HEK293 (cell line): Measurements from ENCODE around the gene KY.

Experiments
- CTCF ChIA-PET: fragments of 350-600 bp; formaldehyde crosslinking; extraction: SDS; loops from one replicate; lab custom pipeline; 2021; ENCODE audit warnings: antibody characterized with exemption; lab: Yijun Ruan, JAX
- POLR2A ChIA-PET: fragments of 300-600 bp; formaldehyde crosslinking; extraction: SDS; loops from one replicate; lab custom pipeline; 2020; ENCODE audit warnings: antibody characterized with exemption, inconsistent platforms; lab: Yijun Ruan, JAX
- H3K27ac ChIP-seq: fragments of 200-500 bp; sonication (Bioruptor generic); 2 replicates; pipeline ENCODE4 v1.5.1; 2014; ENCODE audit warnings: low read depth, low read length, control low read depth, inconsistent platforms; ENCODE audit errors: extremely low read depth
- H3K36me3 ChIP-seq, 2 experiments: fragments of 200-500 bp in 1 of 2; sonication (Bioruptor generic) in 1 of 2; 1 replicate in 1 of 2; 2 replicates in 1 of 2; pipeline ENCODE4 v1.5.1; 2014 to 2017; ENCODE audit warnings: inconsistent platforms in 2 of 2, low read length in 2 of 2; ENCODE audit not compliant: control insufficient read depth in 2 of 2, insufficient read depth in 1 of 2
- H3K4me1 ChIP-seq: fragments of 200-500 bp; sonication (Bioruptor generic); 2 replicates; pipeline ENCODE4 v1.5.1; 2014; ENCODE audit warnings: mild to moderate bottlenecking, low read length, inconsistent platforms; ENCODE audit not compliant: control insufficient read depth, insufficient read depth
- H3K4me3 ChIP-seq: 2 replicates; pipeline ENCODE4 v1.5.1; 2011; ENCODE audit warnings: low read depth, mild to moderate bottlenecking, control low read depth, low read length, moderate library complexity
- H3K9me3 ChIP-seq: fragments of 200-500 bp; sonication (Bioruptor generic); 2 replicates; pipeline ENCODE4 v1.5.1; 2014; ENCODE audit warnings: low read depth, low read length, inconsistent platforms; ENCODE audit not compliant: control insufficient read depth, insufficient read depth
- HOXA7 ChIP-seq: sonication (generic); formaldehyde crosslinking; IDR thresholded peaks from 2 replicates; pipeline ENCODE4 v1.8.1; 2022; ENCODE audit warnings: missing genetic modification reagents, borderline replicate concordance
- TRIM28 ChIP-seq: IDR thresholded peaks from 2 replicates; pipeline ENCODE4 v1.6.1; 2011; ENCODE audit warnings: low read length, control low read depth, borderline replicate concordance
- ZIC2 ChIP-seq: fragments of 450-650 bp; formaldehyde crosslinking; IDR thresholded peaks from 2 replicates; pipeline ENCODE4 v1.5.1; 2016; ENCODE audit warnings: missing biosample characterization, missing genetic modification characterization
- ZNF133 ChIP-seq: fragments of 450-650 bp; formaldehyde crosslinking; IDR thresholded peaks from 2 replicates; pipeline ENCODE4 v1.5.1; 2016; ENCODE audit warnings: missing biosample characterization, missing genetic modification characterization
- ZNF248 ChIP-seq: fragments of 450-650 bp; formaldehyde crosslinking; IDR thresholded peaks from 2 replicates; pipeline ENCODE4 v1.5.1; 2017; ENCODE audit warnings: missing biosample characterization, missing genetic modification characterization
- ZNF555 ChIP-seq: fragments of 450-650 bp; formaldehyde crosslinking; conservative IDR thresholded peaks from 2 replicates; pipeline ENCODE4 v1.5.1; 2017; ENCODE audit warnings: missing biosample characterization, mild to moderate bottlenecking, missing genetic modification characterization, inconsistent platforms
- ZNF558 ChIP-seq: fragments of 450-650 bp; formaldehyde crosslinking; IDR thresholded peaks from 2 replicates; pipeline ENCODE4 v1.5.1; 2016; ENCODE audit warnings: missing biosample characterization, missing genetic modification characterization
- ZNF561 ChIP-seq: fragments of 450-650 bp; IDR thresholded peaks from 2 replicates; pipeline ENCODE4 v1.5.1; 2018; ENCODE audit warnings: missing biosample characterization, missing genetic modification characterization, borderline replicate concordance
- ZNF585B ChIP-seq: fragments of 450-650 bp; formaldehyde crosslinking; IDR thresholded peaks from 2 replicates; pipeline ENCODE4 v1.5.1; 2016; ENCODE audit warnings: missing biosample characterization, missing genetic modification characterization
- ZNF658 ChIP-seq: fragments of 450-650 bp; formaldehyde crosslinking; IDR thresholded peaks from 2 replicates; pipeline ENCODE4; 2016; ENCODE audit warnings: missing biosample characterization, missing genetic modification characterization
- ZNF777 ChIP-seq: fragments of 450-650 bp; formaldehyde crosslinking; IDR thresholded peaks from 2 replicates; pipeline ENCODE4 v1.5.1; 2017; ENCODE audit warnings: missing biosample characterization, missing genetic modification characterization, borderline replicate concordance
- TF ChIP-seq, protein P1 (sequence below): fragments of 450-650 bp; formaldehyde crosslinking; IDR thresholded peaks from 2 replicates; pipeline ENCODE4 v1.5.1; 2016; ENCODE audit warnings: missing biosample characterization, missing genetic modification characterization, low read depth
- TF ChIP-seq, protein P2 (sequence below): fragments of 450-650 bp; formaldehyde crosslinking; IDR thresholded peaks from 2 replicates; pipeline ENCODE4 v1.5.1; 2016; ENCODE audit warnings: missing biosample characterization, missing genetic modification characterization
- TF ChIP-seq, protein P3 (sequence below): fragments of 450-650 bp; formaldehyde crosslinking; IDR thresholded peaks from 2 replicates; pipeline ENCODE4 v1.5.1; 2016; ENCODE audit warnings: missing biosample characterization, missing genetic modification characterization
- TF ChIP-seq, protein P4 (sequence below): fragments of 450-650 bp; formaldehyde crosslinking; IDR thresholded peaks from 2 replicates; pipeline ENCODE4 v1.5.1; 2016; ENCODE audit warnings: missing biosample characterization, missing genetic modification characterization, low read depth
- TF ChIP-seq, protein P5 (sequence below): fragments of 450-650 bp; formaldehyde crosslinking; IDR thresholded peaks from 2 replicates; pipeline ENCODE4 v1.5.1; 2016; ENCODE audit warnings: missing biosample characterization, missing genetic modification characterization

Gene KY

DNA sequence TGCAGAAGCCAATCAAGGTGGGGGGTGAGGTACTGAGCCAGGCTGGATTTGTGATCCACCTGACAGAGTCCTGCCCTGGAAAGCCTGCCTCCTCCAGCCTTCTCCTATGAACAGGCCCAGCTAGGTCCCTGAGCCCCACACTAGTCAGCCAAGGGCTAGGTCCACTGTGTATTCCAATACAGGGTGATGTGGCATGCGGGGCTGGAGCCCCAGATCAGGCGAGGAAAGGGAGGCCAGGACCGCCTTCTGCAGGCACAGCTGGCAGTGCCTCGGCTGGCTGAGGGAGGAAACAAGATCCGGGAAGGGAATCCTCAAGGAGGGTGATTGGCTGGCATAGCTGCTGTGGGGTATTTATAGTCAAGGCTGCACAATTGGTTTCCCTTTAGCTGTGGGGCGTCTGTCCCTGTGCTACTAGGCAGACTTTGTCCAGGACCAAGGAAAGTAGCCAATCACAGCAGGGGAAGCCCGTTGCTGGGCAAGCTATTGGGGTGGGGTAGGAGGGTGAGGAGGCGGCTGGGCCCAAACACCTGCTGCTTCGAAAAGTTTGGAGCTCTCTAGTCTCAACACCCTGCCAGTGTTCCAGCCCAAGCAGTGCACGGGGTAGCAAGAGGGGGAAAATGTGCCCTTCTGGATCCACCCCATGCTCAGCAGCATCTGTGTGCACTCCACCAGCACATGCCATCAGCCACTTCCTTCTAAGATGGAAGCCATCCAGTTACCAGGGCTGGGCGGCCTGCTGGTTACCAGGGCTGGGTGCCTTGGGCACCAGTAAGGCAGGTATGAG, 5.9 kb downstream of the KY start (continued):
- TF ChIP-seq, protein P1, sequence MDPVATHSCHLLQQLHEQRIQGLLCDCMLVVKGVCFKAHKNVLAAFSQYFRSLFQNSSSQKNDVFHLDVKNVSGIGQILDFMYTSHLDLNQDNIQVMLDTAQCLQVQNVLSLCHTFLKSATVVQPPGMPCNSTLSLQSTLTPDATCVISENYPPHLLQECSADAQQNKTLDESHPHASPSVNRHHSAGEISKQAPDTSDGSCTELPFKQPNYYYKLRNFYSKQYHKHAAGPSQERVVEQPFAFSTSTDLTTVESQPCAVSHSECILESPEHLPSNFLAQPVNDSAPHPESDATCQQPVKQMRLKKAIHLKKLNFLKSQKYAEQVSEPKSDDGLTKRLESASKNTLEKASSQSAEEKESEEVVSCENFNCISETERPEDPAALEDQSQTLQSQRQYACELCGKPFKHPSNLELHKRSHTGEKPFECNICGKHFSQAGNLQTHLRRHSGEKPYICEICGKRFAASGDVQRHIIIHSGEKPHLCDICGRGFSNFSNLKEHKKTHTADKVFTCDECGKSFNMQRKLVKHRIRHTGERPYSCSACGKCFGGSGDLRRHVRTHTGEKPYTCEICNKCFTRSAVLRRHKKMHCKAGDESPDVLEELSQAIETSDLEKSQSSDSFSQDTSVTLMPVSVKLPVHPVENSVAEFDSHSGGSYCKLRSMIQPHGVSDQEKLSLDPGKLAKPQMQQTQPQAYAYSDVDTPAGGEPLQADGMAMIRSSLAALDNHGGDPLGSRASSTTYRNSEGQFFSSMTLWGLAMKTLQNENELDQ (tag by site-specific recombination) = no peak
- TF ChIP-seq ZNF777 (no peak), ZNF133 (tag by site-specific recombination) (no peak)

DNA sequence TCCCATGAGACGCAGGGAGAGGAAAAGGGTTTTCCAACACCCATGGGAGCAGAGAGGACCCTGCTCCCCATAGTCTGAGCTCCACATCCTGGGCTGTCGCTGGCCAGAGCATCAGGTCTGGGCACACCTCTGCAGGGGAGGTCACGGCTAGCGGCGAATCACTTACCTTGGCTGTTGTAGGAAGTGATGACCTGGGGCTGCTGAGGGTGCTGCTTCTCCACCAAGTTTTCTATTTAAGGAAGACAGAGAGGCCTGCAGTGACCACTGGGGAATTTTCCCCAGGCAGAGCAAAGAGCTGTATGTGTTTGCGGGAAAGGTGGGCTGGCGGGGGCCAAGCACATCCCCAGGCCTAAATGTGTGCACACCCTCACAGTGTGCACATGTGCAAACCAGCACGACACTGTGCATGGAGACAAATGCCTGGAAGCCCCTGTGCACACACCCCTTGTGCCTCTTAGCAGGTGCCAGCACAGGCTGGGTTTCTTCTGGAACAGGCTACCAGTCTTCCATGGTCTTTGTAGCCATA, 7.6 kb downstream of the KY start:
- CTCF ChIA-PET = interaction anchor here (0.6 kb wide), 1 partner anchor 39 kb away, joined by 3 read pairs; no protein-coding TSS in a partner anchor
- H3K4me1 ChIP-seq = no peaks in the 10 kb centered on the region
- POLR2A ChIA-PET = no interaction called here

More for the DNA sequence above, 7.6 kb downstream of the KY start:
- H3K9me3 ChIP-seq = no peaks in the 10 kb centered on the region
- no peaks in the 10 kb centered on the region for H3K36me3 ChIP-seq
- H3K4me3 ChIP-seq = no peak overlapping the region
- TF ChIP-seq, protein P2, sequence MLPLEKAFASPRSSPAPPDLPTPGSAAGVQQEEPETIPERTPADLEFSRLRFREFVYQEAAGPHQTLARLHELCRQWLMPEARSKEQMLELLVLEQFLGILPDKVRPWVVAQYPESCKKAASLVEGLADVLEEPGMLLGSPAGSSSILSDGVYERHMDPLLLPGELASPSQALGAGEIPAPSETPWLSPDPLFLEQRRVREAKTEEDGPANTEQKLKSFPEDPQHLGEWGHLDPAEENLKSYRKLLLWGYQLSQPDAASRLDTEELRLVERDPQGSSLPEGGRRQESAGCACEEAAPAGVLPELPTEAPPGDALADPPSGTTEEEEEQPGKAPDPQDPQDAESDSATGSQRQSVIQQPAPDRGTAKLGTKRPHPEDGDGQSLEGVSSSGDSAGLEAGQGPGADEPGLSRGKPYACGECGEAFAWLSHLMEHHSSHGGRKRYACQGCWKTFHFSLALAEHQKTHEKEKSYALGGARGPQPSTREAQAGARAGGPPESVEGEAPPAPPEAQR (tag by site-specific recombination) = no peak
- TF ChIP-seq ZNF585B (tag by site-specific recombination) = no peak
- no peak for TF ChIP-seq ZNF658 (tag by site-specific recombination)
- TF ChIP-seq ZNF248 = no peak
- TF ChIP-seq, protein P3, sequence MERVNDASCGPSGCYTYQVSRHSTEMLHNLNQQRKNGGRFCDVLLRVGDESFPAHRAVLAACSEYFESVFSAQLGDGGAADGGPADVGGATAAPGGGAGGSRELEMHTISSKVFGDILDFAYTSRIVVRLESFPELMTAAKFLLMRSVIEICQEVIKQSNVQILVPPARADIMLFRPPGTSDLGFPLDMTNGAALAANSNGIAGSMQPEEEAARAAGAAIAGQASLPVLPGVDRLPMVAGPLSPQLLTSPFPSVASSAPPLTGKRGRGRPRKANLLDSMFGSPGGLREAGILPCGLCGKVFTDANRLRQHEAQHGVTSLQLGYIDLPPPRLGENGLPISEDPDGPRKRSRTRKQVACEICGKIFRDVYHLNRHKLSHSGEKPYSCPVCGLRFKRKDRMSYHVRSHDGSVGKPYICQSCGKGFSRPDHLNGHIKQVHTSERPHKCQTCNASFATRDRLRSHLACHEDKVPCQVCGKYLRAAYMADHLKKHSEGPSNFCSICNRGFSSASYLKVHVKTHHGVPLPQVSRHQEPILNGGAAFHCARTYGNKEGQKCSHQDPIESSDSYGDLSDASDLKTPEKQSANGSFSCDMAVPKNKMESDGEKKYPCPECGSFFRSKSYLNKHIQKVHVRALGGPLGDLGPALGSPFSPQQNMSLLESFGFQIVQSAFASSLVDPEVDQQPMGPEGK (tag by site-specific recombination) = no peak
- no peak for TF ChIP-seq ZIC2 (tag by site-specific recombination)
- no peak for TF ChIP-seq HOXA7
- TF ChIP-seq ZNF561 = no peak
- TF ChIP-seq ZNF558 (tag by site-specific recombination) = no peak
- TF ChIP-seq, protein P4, sequence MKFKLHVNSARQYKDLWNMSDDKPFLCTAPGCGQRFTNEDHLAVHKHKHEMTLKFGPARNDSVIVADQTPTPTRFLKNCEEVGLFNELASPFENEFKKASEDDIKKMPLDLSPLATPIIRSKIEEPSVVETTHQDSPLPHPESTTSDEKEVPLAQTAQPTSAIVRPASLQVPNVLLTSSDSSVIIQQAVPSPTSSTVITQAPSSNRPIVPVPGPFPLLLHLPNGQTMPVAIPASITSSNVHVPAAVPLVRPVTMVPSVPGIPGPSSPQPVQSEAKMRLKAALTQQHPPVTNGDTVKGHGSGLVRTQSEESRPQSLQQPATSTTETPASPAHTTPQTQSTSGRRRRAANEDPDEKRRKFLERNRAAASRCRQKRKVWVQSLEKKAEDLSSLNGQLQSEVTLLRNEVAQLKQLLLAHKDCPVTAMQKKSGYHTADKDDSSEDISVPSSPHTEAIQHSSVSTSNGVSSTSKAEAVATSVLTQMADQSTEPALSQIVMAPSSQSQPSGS (tag by site-specific recombination) = no peak
- TF ChIP-seq ZNF555 = no peak
- TF ChIP-seq TRIM28 = no peak
- TF ChIP-seq, protein P5, sequence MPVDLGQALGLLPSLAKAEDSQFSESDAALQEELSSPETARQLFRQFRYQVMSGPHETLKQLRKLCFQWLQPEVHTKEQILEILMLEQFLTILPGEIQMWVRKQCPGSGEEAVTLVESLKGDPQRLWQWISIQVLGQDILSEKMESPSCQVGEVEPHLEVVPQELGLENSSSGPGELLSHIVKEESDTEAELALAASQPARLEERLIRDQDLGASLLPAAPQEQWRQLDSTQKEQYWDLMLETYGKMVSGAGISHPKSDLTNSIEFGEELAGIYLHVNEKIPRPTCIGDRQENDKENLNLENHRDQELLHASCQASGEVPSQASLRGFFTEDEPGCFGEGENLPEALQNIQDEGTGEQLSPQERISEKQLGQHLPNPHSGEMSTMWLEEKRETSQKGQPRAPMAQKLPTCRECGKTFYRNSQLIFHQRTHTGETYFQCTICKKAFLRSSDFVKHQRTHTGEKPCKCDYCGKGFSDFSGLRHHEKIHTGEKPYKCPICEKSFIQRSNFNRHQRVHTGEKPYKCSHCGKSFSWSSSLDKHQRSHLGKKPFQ (tag by site-specific recombination) = no peak
- no peak overlapping the region for H3K27ac ChIP-seq
